Neural cell (in vitro differentiated cells): ENCODE data around the gene RNF144A. TPM values are rescaled to one million over a fixed set of nuclear protein-coding genes. Genes with fewer than 3 reads are reported as not detected.

Experiments
- H2AFZ ChIP-seq: fragments of 200-600, 300-800 bp; sonication (generic), shearing (Covaris generic); 2 replicates; pipeline ENCODE4 v1.6.0; 2014; ENCODE audit warnings: low read depth, mild to moderate bottlenecking, antibody characterized with exemption, low read length, moderate library complexity
- H3F3A ChIP-seq: fragments of 200-600 bp; shearing (Covaris generic); 2 replicates; pipeline ENCODE4 v1.6.1; 2016; ENCODE audit warnings: mild to moderate bottlenecking, moderate library complexity, mixed read lengths, antibody characterized with exemption, low read length; ENCODE audit not compliant: insufficient read depth, poor library complexity, severe bottlenecking
- H3K27ac ChIP-seq: fragments of 200-600, 300-800 bp; sonication (generic), shearing (Covaris generic); 2 replicates; pipeline ENCODE4 v1.5.1; 2014; ENCODE audit warnings: mild to moderate bottlenecking, low read length, moderate library complexity
- H3K27me3 ChIP-seq: fragments of 300-800, 200-600 bp; sonication (generic), shearing (Covaris generic); 2 replicates; pipeline ENCODE4 v1.6.0; 2014; ENCODE audit warnings: mild to moderate bottlenecking, low read depth, low read length, moderate library complexity; ENCODE audit not compliant: insufficient read depth
- H3K36me3 ChIP-seq: fragments of 300-800, 200-600 bp; sonication (generic), shearing (Covaris generic); 2 replicates; pipeline ENCODE4 v1.5.1; 2014; ENCODE audit warnings: mild to moderate bottlenecking, antibody characterized with exemption, low read length, moderate library complexity; ENCODE audit not compliant: insufficient read depth
- H3K4me2 ChIP-seq: fragments of 300-800, 200-600 bp; sonication (generic), shearing (Covaris generic); 2 replicates; pipeline ENCODE4 v1.6.0; 2014; ENCODE audit warnings: mild to moderate bottlenecking, low read length
- H3K4me3 ChIP-seq: fragments of 300-800, 200-600 bp; sonication (generic), shearing (Covaris generic); 2 replicates; pipeline ENCODE4 v1.5.1; 2014; ENCODE audit warnings: mild to moderate bottlenecking, low read length, moderate library complexity
- H3K79me2 ChIP-seq: fragments of 200-600 bp; shearing (Covaris generic); replicated peaks from 2 replicates; pipeline ENCODE4 v1.6.0; 2014; ENCODE audit warnings: mild to moderate bottlenecking, low read length, moderate library complexity; ENCODE audit not compliant: insufficient read depth
- H3K9ac ChIP-seq: fragments of 300-800, 200-600 bp; sonication (generic), shearing (Covaris generic); 2 replicates; pipeline ENCODE4 v1.6.1; 2016; ENCODE audit warnings: mild to moderate bottlenecking, low read length, mixed read lengths
- H3K9me2 ChIP-seq: fragments of 200-600 bp; shearing (Covaris generic); 2 replicates; pipeline ENCODE4 v1.6.1; 2016; ENCODE audit warnings: mild to moderate bottlenecking, low read length, mixed read lengths; ENCODE audit not compliant: insufficient read depth
- H3K9me3 ChIP-seq: fragments of 200-600, 300-800 bp; sonication (generic), shearing (Covaris generic); 2 replicates; pipeline ENCODE4 v1.6.1; 2016; ENCODE audit warnings: mild to moderate bottlenecking, mixed run types, low read length, moderate library complexity, mixed read lengths
- H4K20me1 ChIP-seq: fragments of 200-600 bp; shearing (Covaris generic); 2 replicates; pipeline ENCODE4 v1.6.1; 2016; ENCODE audit warnings: mild to moderate bottlenecking, mixed run types; ENCODE audit not compliant: insufficient read depth
- EP300 ChIP-seq: fragments of 450-650 bp; conservative IDR thresholded peaks from 2 replicates; pipeline ENCODE4 v1.6.1; 2014; ENCODE audit warnings: antibody characterized with exemption, mild to moderate bottlenecking, moderate library complexity; ENCODE audit not compliant: poor library complexity, severe bottlenecking
- EZH2 ChIP-seq: fragments of 200-600, 300-800 bp; shearing (Covaris generic), sonication (generic); IDR thresholded peaks from 2 replicates; pipeline ENCODE4 v1.6.1; 2014; ENCODE audit warnings: antibody characterized with exemption, low read length, borderline replicate concordance, mild to moderate bottlenecking; ENCODE audit not compliant: insufficient read depth, poor library complexity, severe bottlenecking
- MXI1 ChIP-seq: fragments of 450-650 bp; conservative IDR thresholded peaks from 2 replicates; pipeline ENCODE4 v1.6.1; 2014; ENCODE audit warnings: antibody characterized with exemption, mild to moderate bottlenecking; ENCODE audit not compliant: poor library complexity, severe bottlenecking
- POLR2AphosphoS5 ChIP-seq: IDR thresholded peaks from 2 replicates; pipeline ENCODE4 v1.6.1; 2012
- RAD21 ChIP-seq: fragments of 450-650 bp; conservative IDR thresholded peaks from 2 replicates; pipeline ENCODE4 v1.6.1; 2014; ENCODE audit warnings: antibody characterized with exemption, mild to moderate bottlenecking, moderate library complexity
- REST ChIP-seq: IDR thresholded peaks from 2 replicates; pipeline ENCODE4 v1.6.1; 2012; ENCODE audit warnings: borderline replicate concordance
- SMC3 ChIP-seq: fragments of 450-650 bp; conservative IDR thresholded peaks from 2 replicates; pipeline ENCODE4 v1.6.1; 2014; ENCODE audit warnings: antibody characterized with exemption, mild to moderate bottlenecking, moderate library complexity; ENCODE audit not compliant: poor library complexity
- TAF1 ChIP-seq: IDR thresholded peaks from 2 replicates; pipeline ENCODE4 v1.6.1; 2012; ENCODE audit warnings: low read depth
- polyA minus RNA-seq: library from RNA; depleted of rRNA, polyadenylated mRNA; stranded (reverse); fragments of >200 nt; gene quantifications from 2 replicates; pipeline ENCODE4 v1.2.3, GENCODE V29; 2014
- polyA plus RNA-seq: library from polyadenylated mRNA; depleted of rRNA; stranded (reverse); fragments of >200 nt; gene quantifications from 2 replicates; pipeline ENCODE4 v1.2.3, GENCODE V29; 2014
- TF ChIP-seq, protein P1 (sequence below): fragments of 450-650 bp; IDR thresholded peaks from 2 replicates; pipeline ENCODE4 v1.5.1; 2014; ENCODE audit warnings: antibody characterized with exemption, mild to moderate bottlenecking, moderate library complexity; ENCODE audit not compliant: poor library complexity, severe bottlenecking

The RNF144A gene, protein sequence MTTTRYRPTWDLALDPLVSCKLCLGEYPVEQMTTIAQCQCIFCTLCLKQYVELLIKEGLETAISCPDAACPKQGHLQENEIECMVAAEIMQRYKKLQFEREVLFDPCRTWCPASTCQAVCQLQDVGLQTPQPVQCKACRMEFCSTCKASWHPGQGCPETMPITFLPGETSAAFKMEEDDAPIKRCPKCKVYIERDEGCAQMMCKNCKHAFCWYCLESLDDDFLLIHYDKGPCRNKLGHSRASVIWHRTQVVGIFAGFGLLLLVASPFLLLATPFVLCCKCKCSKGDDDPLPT
- 26.9 and 27.8 TPM in 2 replicates for polyA plus RNA-seq
- polyA minus RNA-seq = 51.4 and 54.5 TPM in 2 replicates

GRCh38 chr2:6917071-6917760, at the start of gene RNF144A:
TSS of gene RNF144A (plus strand) at chr2:6917412. CDS start at chr2:6996927, 79,515 bp downstream.
- H3K9ac ChIP-seq = peak within 1 kb of the TSS; percentile 78
- no peaks in the 10 kb centered on the region for H3K9me3 ChIP-seq
- no peaks in the 10 kb centered on the region for H4K20me1 ChIP-seq
- peaks cover 34% of the 10 kb centered on the region for H3K79me2 ChIP-seq
- peak within 1 kb of the TSS; percentile 44 for H3K4me2 ChIP-seq
- TF ChIP-seq POLR2AphosphoS5 (peak; percentile 83), TAF1 (no peak), MXI1 (peak; percentile 53), SMC3 (peak; percentile 53), RAD21 (no peak), EP300 (peak; percentile 41), REST (no peak), EZH2 (no peak)
- TF ChIP-seq, protein P1, sequence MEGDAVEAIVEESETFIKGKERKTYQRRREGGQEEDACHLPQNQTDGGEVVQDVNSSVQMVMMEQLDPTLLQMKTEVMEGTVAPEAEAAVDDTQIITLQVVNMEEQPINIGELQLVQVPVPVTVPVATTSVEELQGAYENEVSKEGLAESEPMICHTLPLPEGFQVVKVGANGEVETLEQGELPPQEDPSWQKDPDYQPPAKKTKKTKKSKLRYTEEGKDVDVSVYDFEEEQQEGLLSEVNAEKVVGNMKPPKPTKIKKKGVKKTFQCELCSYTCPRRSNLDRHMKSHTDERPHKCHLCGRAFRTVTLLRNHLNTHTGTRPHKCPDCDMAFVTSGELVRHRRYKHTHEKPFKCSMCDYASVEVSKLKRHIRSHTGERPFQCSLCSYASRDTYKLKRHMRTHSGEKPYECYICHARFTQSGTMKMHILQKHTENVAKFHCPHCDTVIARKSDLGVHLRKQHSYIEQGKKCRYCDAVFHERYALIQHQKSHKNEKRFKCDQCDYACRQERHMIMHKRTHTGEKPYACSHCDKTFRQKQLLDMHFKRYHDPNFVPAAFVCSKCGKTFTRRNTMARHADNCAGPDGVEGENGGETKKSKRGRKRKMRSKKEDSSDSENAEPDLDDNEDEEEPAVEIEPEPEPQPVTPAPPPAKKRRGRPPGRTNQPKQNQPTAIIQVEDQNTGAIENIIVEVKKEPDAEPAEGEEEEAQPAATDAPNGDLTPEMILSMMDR = peak; percentile 80
- H3K9me2 ChIP-seq = no peaks in the 10 kb centered on the region
- H3K27ac ChIP-seq = peak within 1 kb of the TSS; percentile 44
- H2AFZ ChIP-seq = peak within 1 kb of the TSS; percentile 21
- peak within 1 kb of the TSS; percentile 93 for H3K4me3 ChIP-seq
- H3K27me3 ChIP-seq = no peaks in the 10 kb centered on the region
- no peaks in the 10 kb centered on the region for H3K36me3 ChIP-seq
- H3F3A ChIP-seq = no peaks in the 10 kb centered on the region

DNA sequence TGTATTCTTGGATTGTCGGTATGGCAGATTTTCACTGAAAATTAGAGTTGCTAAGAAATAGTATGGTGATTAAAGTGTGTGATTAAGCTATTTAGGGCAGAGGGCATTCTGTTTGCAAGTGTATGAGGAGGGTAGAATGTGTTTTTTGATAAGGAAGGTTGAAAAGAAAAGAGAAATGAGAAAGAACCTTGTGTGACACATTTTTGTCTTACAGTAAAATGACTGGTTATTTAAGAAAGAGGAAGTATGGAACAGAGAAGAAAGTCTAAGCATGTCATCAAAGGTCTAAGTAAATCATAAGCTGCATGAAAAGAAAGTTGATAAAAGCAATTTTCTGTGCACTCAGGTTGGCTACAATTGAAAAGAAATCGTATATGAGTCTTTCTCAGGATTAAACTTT, 44.8 kb upstream of the RNF144A start:
- Histone ChIP-seq H3K9me3 (no peaks in the 10 kb centered on the region), H3K9ac (no peak overlapping the region), H2AFZ (no peak overlapping the region), H3K4me2 (no peak overlapping the region), H3K79me2 (no peaks in the 10 kb centered on the region), H4K20me1 (no peaks in the 10 kb centered on the region), H3K27ac (no peak overlapping the region), H3F3A (no peaks in the 10 kb centered on the region), H3K36me3 (no peaks in the 10 kb centered on the region), H3K4me3 (no peak overlapping the region), H3K9me2 (no peaks in the 10 kb centered on the region), H3K27me3 (no peaks in the 10 kb centered on the region)
- TF ChIP-seq TAF1 (no peak), EP300 (no peak), SMC3 (no peak), POLR2AphosphoS5 (no peak), EZH2 (no peak), RAD21 (no peak), REST (no peak), MXI1 (no peak)
- TF ChIP-seq, protein P1 = no peak
